ENCODE data around the gene TMEM229B.

Gene TMEM229B

DNA sequence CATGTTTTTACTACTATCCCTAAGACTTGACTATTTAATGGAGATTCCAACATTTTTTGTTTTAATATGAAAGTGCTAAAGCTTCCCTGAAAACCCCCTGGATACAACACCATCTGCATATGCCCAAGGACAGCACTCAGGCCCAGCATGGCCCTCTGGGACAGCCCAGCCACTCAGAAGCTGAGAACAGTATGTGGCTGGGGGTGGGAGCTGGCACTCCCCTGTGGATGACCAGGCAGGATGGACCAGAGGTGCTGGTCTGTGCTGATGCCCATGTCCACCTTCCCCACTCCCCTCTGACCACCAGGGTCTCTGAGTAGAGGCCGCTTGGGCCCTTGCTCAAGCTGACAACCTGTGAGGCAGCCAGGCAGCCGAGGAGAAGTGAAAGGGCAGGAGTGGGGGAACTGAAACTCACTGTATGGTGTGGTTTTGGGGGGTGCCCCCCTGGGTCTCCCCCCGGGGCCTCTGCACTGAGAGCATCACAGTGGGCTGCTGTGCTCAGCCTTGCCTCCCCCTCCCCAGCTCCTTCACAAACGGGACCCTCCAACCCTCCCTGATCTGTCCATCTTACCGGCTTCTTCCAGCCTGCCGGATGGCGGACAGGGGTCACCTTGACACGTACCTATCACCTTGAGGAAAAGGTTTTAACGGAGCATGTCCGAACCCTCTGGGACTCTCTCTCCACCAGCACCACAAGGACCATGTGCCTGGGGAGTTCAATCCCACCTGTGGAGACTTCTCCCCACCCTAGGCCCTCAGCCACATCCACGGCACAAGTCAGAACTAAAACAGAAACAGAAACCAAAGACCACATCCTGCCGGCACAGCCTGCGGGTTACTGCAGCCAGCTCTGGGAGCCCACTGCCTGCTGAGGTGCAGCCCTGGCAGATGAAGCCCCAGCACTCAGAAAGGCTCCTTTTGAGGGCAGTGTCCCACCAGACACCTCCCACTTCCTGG lies at the start of gene TMEM229B:
TMEM229B (minus strand) TSS at position 785 of the 957 bp plus-strand sequence. CDS start 14,798 bp downstream, outside the sequence.
- Histone ChIP-seq H3K4me3 (ENCODE audit: low read length in 2 of 2) (peak within 1 kb of the TSS; percentile 54 to 73), H3K27ac (ENCODE audit: low read depth in 2 of 2, low read length in 2 of 2) (peak within 1 kb of the TSS; percentile 47 to 78), H3K4me1 (ENCODE audit: control insufficient read depth in 2 of 2, insufficient read depth in 2 of 2, low read length in 2 of 2) (peaks cover 9 to 10% of the 10 kb centered on the region in 2 donors), H3K27me3 (ENCODE audit: control insufficient read depth in 2 of 2, insufficient read depth in 2 of 2, low read length in 2 of 2) (no peaks in the 10 kb centered on the region), H3K9me3 (ENCODE audit: control insufficient read depth in 2 of 2, low read length in 2 of 2) (peaks cover under 1 to 1% of the 10 kb centered on the region in 2 donors), H3K36me3 (ENCODE audit: control insufficient read depth in 2 of 2, insufficient read depth in 2 of 2, low read length in 2 of 2) (peaks cover 0 to 12% of the 10 kb centered on the region in 2 donors), H3K9ac (ENCODE audit: low read depth in 1 of 2, low read length in 2 of 2) (peak within 1 kb of the TSS; percentile 43 to 55)

GRCh38 chr14:67537736-67538135 lies 49.2 kb upstream of the TMEM229B start:
- H3K4me1 ChIP-seq (ENCODE audit: control insufficient read depth in 2 of 2, insufficient read depth in 2 of 2, low read length in 2 of 2): peaks cover 7 to 24% of the 10 kb centered on the region in 2 donors
- H3K27ac ChIP-seq (ENCODE audit: low read depth in 2 of 2, low read length in 2 of 2): no peak overlapping the region
- no peak overlapping the region for H3K4me3 ChIP-seq (ENCODE audit: low read length in 2 of 2)
- no peaks in the 10 kb centered on the region for H3K27me3 ChIP-seq (ENCODE audit: control insufficient read depth in 2 of 2, insufficient read depth in 2 of 2, low read length in 2 of 2)
- peaks cover 3 to 4% of the 10 kb centered on the region in 2 donors for H3K36me3 ChIP-seq (ENCODE audit: control insufficient read depth in 2 of 2, insufficient read depth in 2 of 2, low read length in 2 of 2)
- H3K9ac ChIP-seq (ENCODE audit: low read depth in 1 of 2, low read length in 2 of 2): no peak overlapping the region
- no peaks in the 10 kb centered on the region for H3K9me3 ChIP-seq (ENCODE audit: control insufficient read depth in 2 of 2, low read length in 2 of 2)

GRCh38 chr14:67536087-67536486 lies 47.6 kb upstream of the TMEM229B start:
- H3K9me3 ChIP-seq (ENCODE audit: control insufficient read depth in 2 of 2, low read length in 2 of 2): no peaks in the 10 kb centered on the region
- H3K27me3 ChIP-seq (ENCODE audit: control insufficient read depth in 2 of 2, insufficient read depth in 2 of 2, low read length in 2 of 2): no peaks in the 10 kb centered on the region
- no peak overlapping the region for H3K4me3 ChIP-seq (ENCODE audit: low read length in 2 of 2)
- peaks cover 3 to 4% of the 10 kb centered on the region in 2 donors for H3K36me3 ChIP-seq (ENCODE audit: control insufficient read depth in 2 of 2, insufficient read depth in 2 of 2, low read length in 2 of 2)
- H3K4me1 ChIP-seq (ENCODE audit: control insufficient read depth in 2 of 2, insufficient read depth in 2 of 2, low read length in 2 of 2): peaks cover 3 to 19% of the 10 kb centered on the region in 2 donors
- H3K27ac ChIP-seq (ENCODE audit: low read depth in 2 of 2, low read length in 2 of 2): no peak overlapping the region
- H3K9ac ChIP-seq (ENCODE audit: low read depth in 1 of 2, low read length in 2 of 2): no peak overlapping the region

DNA sequence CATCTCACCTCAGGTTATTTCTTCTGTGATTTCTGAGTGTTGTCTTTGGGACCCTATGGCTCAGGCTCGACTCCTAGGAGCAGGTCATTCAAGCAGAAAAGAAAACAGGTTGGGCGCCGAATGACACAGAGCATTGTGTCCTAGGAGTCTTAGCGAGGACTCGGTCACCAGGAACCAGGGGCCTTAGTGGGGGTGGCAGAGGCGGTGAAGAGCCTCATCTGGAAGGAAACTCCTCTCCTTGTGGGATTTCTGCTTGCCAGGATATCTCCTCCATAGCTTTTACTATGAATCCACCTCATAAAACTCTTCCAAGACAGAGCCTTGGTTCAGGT lies 45.2 kb upstream of the TMEM229B start:
- peak overlapping the region; percentile 72 to 91 for H3K9ac ChIP-seq (ENCODE audit: low read depth in 1 of 2, low read length in 2 of 2)
- H3K4me1 ChIP-seq (ENCODE audit: control insufficient read depth in 2 of 2, insufficient read depth in 2 of 2, low read length in 2 of 2): peaks cover 3 to 14% of the 10 kb centered on the region in 2 donors
- peak overlapping the region; percentile 76 to 81 for H3K4me3 ChIP-seq (ENCODE audit: low read length in 2 of 2)
- peaks cover 3 to 4% of the 10 kb centered on the region in 2 donors for H3K36me3 ChIP-seq (ENCODE audit: control insufficient read depth in 2 of 2, insufficient read depth in 2 of 2, low read length in 2 of 2)
- no peaks in the 10 kb centered on the region for H3K27me3 ChIP-seq (ENCODE audit: control insufficient read depth in 2 of 2, insufficient read depth in 2 of 2, low read length in 2 of 2)
- peak overlapping the region; percentile 89 to 90 for H3K27ac ChIP-seq (ENCODE audit: low read depth in 2 of 2, low read length in 2 of 2)
- H3K9me3 ChIP-seq (ENCODE audit: control insufficient read depth in 2 of 2, low read length in 2 of 2): no peaks in the 10 kb centered on the region

DNA sequence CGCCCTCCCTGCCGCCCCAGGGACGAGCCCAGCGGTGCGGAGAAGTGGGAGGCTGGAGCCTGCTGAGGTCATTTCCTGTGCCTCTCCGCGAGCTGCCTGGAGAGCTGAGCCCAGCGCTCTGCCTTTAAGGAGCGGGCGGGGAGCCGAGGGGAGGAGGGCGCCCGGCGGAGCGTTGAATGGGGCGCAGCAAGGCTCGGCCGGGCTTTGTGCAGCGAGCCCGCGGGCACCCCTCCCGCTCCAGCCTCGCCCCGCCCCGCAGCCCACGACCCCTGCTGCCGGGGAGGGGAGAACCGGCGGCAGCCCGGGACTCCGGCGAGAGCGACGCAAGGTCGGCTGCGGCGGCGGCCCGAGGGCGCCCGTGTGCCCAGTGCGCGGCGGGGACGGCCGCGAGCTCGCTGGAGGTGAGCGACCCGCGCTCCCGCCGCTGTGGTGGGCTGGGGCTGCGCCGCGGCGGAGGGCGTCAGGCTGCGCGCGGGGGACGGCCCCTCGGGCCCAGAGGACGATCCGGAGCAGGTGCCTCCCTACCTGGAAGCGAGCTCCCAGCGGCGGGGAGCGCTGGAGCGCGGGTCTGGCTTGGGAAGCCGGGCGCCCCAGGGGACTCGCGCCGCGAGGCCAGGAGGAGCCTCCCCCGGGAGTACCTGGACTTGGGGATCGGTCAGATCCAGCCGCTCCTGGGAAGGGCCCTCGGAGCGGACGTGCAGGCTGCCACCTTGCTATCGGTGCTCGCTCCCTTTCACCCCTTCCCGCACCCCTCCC lies 44.7 kb upstream of the TMEM229B start, which contains the start of gene PLEKHH1:
PLEKHH1 (plus strand) TSS at position 293 of the 756 bp plus-strand sequence. CDS start 8,578 bp downstream, outside the sequence.
- peaks cover 3 to 4% of the 10 kb centered on the region in 2 donors for H3K36me3 ChIP-seq (ENCODE audit: control insufficient read depth in 2 of 2, insufficient read depth in 2 of 2, low read length in 2 of 2)
- H3K4me1 ChIP-seq (ENCODE audit: control insufficient read depth in 2 of 2, insufficient read depth in 2 of 2, low read length in 2 of 2): peaks cover 3 to 14% of the 10 kb centered on the region in 2 donors
- H3K27ac ChIP-seq (ENCODE audit: low read depth in 2 of 2, low read length in 2 of 2): peak within 1 kb of the TSS; percentile 89 to 90
- no peaks in the 10 kb centered on the region for H3K9me3 ChIP-seq (ENCODE audit: control insufficient read depth in 2 of 2, low read length in 2 of 2)
- no peaks in the 10 kb centered on the region for H3K27me3 ChIP-seq (ENCODE audit: control insufficient read depth in 2 of 2, insufficient read depth in 2 of 2, low read length in 2 of 2)
- H3K9ac ChIP-seq (ENCODE audit: low read depth in 1 of 2, low read length in 2 of 2): peak within 1 kb of the TSS; percentile 72 to 91
- H3K4me3 ChIP-seq (ENCODE audit: low read length in 2 of 2): peak within 1 kb of the TSS; percentile 76 to 81

DNA sequence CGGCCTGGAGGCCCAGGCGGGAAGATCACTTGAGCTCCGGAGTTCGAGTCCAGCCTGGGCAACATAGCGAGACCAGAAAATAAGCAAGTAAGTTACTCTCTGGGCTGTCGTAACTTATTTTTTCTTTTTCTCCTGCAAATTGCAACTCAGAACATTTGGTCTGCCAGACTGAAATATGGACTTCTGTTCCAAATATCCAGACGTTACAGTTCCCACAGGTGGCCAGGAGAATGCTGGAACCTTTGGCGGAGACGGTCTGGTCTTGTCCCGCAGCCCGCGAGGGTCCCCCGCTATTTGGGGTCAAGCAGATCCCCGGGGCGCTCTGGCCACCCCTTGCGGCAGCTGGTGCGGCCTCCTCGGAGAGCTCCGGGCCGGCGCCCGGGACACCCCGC lies 44.1 kb upstream of the TMEM229B start:
- Histone ChIP-seq H3K27ac (ENCODE audit: low read depth in 2 of 2, low read length in 2 of 2) (peak overlapping the region; percentile 89 to 90), H3K27me3 (ENCODE audit: control insufficient read depth in 2 of 2, insufficient read depth in 2 of 2, low read length in 2 of 2) (no peaks in the 10 kb centered on the region), H3K4me1 (ENCODE audit: control insufficient read depth in 2 of 2, insufficient read depth in 2 of 2, low read length in 2 of 2) (peaks cover 3 to 12% of the 10 kb centered on the region in 2 donors), H3K9me3 (ENCODE audit: control insufficient read depth in 2 of 2, low read length in 2 of 2) (no peaks in the 10 kb centered on the region), H3K4me3 (ENCODE audit: low read length in 2 of 2) (peak overlapping the region; percentile 76 to 81), H3K9ac (ENCODE audit: low read depth in 1 of 2, low read length in 2 of 2) (peak overlapping the region; percentile 70 to 91), H3K36me3 (ENCODE audit: control insufficient read depth in 2 of 2, insufficient read depth in 2 of 2, low read length in 2 of 2) (peaks cover 3 to 4% of the 10 kb centered on the region in 2 donors)

GRCh38 chr14:67529947-67530935 lies 41.7 kb upstream of the TMEM229B start:
- Histone ChIP-seq H3K27me3 (ENCODE audit: control insufficient read depth in 2 of 2, insufficient read depth in 2 of 2, low read length in 2 of 2) (no peaks in the 10 kb centered on the region), H3K36me3 (ENCODE audit: control insufficient read depth in 2 of 2, insufficient read depth in 2 of 2, low read length in 2 of 2) (no peaks in the 10 kb centered on the region), H3K4me3 (ENCODE audit: low read length in 2 of 2) (no peak overlapping the region), H3K27ac (ENCODE audit: low read depth in 2 of 2, low read length in 2 of 2) (no peak overlapping the region), H3K9ac (ENCODE audit: low read depth in 1 of 2, low read length in 2 of 2) (no peak overlapping the region), H3K4me1 (ENCODE audit: control insufficient read depth in 2 of 2, insufficient read depth in 2 of 2, low read length in 2 of 2) (peaks cover 3 to 16% of the 10 kb centered on the region in 2 donors), H3K9me3 (ENCODE audit: control insufficient read depth in 2 of 2, low read length in 2 of 2) (no peaks in the 10 kb centered on the region)

DNA sequence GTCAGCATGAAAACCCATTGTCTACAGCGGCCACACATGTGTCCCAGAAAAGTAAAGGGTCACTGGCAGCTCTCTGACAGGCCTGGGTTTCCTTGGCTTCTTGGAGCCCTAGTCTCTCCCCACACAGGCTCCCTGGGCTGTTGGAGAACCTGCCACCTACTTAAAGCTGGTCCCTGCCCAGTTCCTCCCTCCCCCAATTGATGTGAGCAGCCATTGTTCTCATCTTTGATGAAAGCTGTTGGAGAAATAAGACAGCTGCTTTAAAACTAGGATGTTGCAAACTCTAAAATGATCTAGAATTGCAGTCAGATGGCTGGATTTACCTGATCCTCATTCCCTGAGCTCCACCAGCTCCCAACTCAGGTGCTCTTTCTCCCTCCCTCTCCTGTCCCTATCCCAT lies 39.8 kb upstream of the TMEM229B start:
- no peak overlapping the region for H3K27ac ChIP-seq (ENCODE audit: low read depth in 2 of 2, low read length in 2 of 2)
- no peaks in the 10 kb centered on the region for H3K9me3 ChIP-seq (ENCODE audit: control insufficient read depth in 2 of 2, low read length in 2 of 2)
- H3K4me3 ChIP-seq (ENCODE audit: low read length in 2 of 2): no peak overlapping the region
- no peaks in the 10 kb centered on the region for H3K36me3 ChIP-seq (ENCODE audit: control insufficient read depth in 2 of 2, insufficient read depth in 2 of 2, low read length in 2 of 2)
- H3K9ac ChIP-seq (ENCODE audit: low read depth in 1 of 2, low read length in 2 of 2): no peak overlapping the region
- H3K27me3 ChIP-seq (ENCODE audit: control insufficient read depth in 2 of 2, insufficient read depth in 2 of 2, low read length in 2 of 2): no peaks in the 10 kb centered on the region
- H3K4me1 ChIP-seq (ENCODE audit: control insufficient read depth in 2 of 2, insufficient read depth in 2 of 2, low read length in 2 of 2): peaks cover 6 to 19% of the 10 kb centered on the region in 2 donors

GRCh38 chr14:67527756-67528155 lies 39.2 kb upstream of the TMEM229B start:
- H3K27ac ChIP-seq (ENCODE audit: low read depth in 2 of 2, low read length in 2 of 2): no peak overlapping the region
- no peaks in the 10 kb centered on the region for H3K9me3 ChIP-seq (ENCODE audit: control insufficient read depth in 2 of 2, low read length in 2 of 2)
- no peak overlapping the region for H3K4me3 ChIP-seq (ENCODE audit: low read length in 2 of 2)
- peaks cover 6 to 19% of the 10 kb centered on the region in 2 donors for H3K4me1 ChIP-seq (ENCODE audit: control insufficient read depth in 2 of 2, insufficient read depth in 2 of 2, low read length in 2 of 2)
- H3K36me3 ChIP-seq (ENCODE audit: control insufficient read depth in 2 of 2, insufficient read depth in 2 of 2, low read length in 2 of 2): no peaks in the 10 kb centered on the region
- H3K9ac ChIP-seq (ENCODE audit: low read depth in 1 of 2, low read length in 2 of 2): no peak overlapping the region
- H3K27me3 ChIP-seq (ENCODE audit: control insufficient read depth in 2 of 2, insufficient read depth in 2 of 2, low read length in 2 of 2): no peaks in the 10 kb centered on the region

Data from mucosa of rectum (tissue), 2 donors.